ENCODE measurements around the gene CYB5R4. TPM values are rescaled to one million over a fixed set of nuclear protein-coding genes. Genes with fewer than 3 reads are reported as not detected.

Gene CYB5R4
- polyA plus RNA-seq, 1 of the 3 experiments (the other 2 are of a cell fraction), result 3.3 TPM

- Histone ChIP-seq H4K20me1 (ENCODE audit: insufficient read depth) (no peaks in the 10 kb centered on the region), H3K4me1 (ENCODE audit: control insufficient read depth in 1 of 2, insufficient read depth in 2 of 2, low read depth in 1 of 2, low read length in 1 of 2) (peaks cover 0 to 21% of the 10 kb centered on the region in 2 experiments; a peak in 2 of 4 replicates), H3K9me3 (no peaks in the 10 kb centered on the region), H3K27ac (ENCODE audit: low read depth in 2 of 2, low read length in 1 of 2) (peak overlapping the region in 1 of 2 experiments; percentile 8; a peak in 2 of 4 replicates), H3F3A (replicated peaks; ENCODE audit: insufficient read depth) (no peaks in the 10 kb centered on the region), H3K4me2 (no peak overlapping the region), H3K36me3 (replicated peaks in 1 of 2; ENCODE audit: control insufficient read depth in 1 of 2, insufficient read depth in 2 of 2, low read length in 1 of 2) (no peaks in the 10 kb centered on the region), H3K79me2 (ENCODE audit: insufficient read depth) (no peaks in the 10 kb centered on the region), H3K4me3 (ENCODE audit: low read depth in 2 of 2, low read length in 1 of 2) (no peak overlapping the region), H3K27me3 (ENCODE audit: insufficient read depth) (no peaks in the 10 kb centered on the region), H3K9me2 (no peaks in the 10 kb centered on the region), H3K9ac (no peak overlapping the region), H2AFZ (ENCODE audit: low read depth) (no peak overlapping the region)
- no peak for DNase-seq
- POLR2A ChIA-PET, result no interaction called here
- WGBS (ENCODE audit: low lambda C conversion rate), result 33% methylated on average over 3 of the region's 3 CpGs
- TF ChIP-seq NFIC (IDR thresholded peaks at IDR 0.05; ENCODE audit: borderline replicate concordance), result no peak
- no peak for TF ChIP-seq YY1 (IDR thresholded peaks at IDR 0.05; ENCODE audit: low read depth)
- TF ChIP-seq RFX5 (IDR thresholded peaks at IDR 0.05; ENCODE audit: low read length), result no peak
- no peak for TF ChIP-seq MXI1 (IDR thresholded peaks at IDR 0.05; ENCODE audit: low read depth, low read length)
- no peak for TF ChIP-seq IRF3 (IDR thresholded peaks at IDR 0.05; ENCODE audit: low read depth, low read length)
- TF ChIP-seq CTCF (IDR thresholded peaks at IDR 0.05), result no peak
- TF ChIP-seq RXRA (IDR thresholded peaks at IDR 0.05; ENCODE audit: borderline replicate concordance, low read depth), result no peak
- TF ChIP-seq USF1 (IDR thresholded peaks at IDR 0.05; ENCODE audit: borderline replicate concordance, low read depth), result no peak
- no peak for TF ChIP-seq MEF2A (IDR thresholded peaks at IDR 0.05; ENCODE audit: borderline replicate concordance, low read depth)
- no peak for TF ChIP-seq NRF1 (IDR thresholded peaks at IDR 0.05; ENCODE audit: low read depth, low read length)
- TF ChIP-seq USF2 (IDR thresholded peaks at IDR 0.05; ENCODE audit: borderline replicate concordance, low read depth, low read length), result no peak
- TF ChIP-seq SMC3 (IDR thresholded peaks at IDR 0.05; ENCODE audit: low read depth, low read length), result no peak
- TF ChIP-seq ZBTB33 (IDR thresholded peaks at IDR 0.05; ENCODE audit: borderline replicate concordance, low read depth), result no peak
- CTCF ChIA-PET, result no interaction called here
Observed at GRCh38 chr6:84013931-84014330, 154.4 kb downstream of the CYB5R4 start.
